ENCODE measurements around the gene TMEM9. TPM values are rescaled to one million over a fixed set of nuclear protein-coding genes. Genes with fewer than 3 reads are reported as not detected.

TMEM9 gene
- total and polyA plus RNA-seq, 8 donors, result 21.7 to 53.8 (median 48.0) TPM

GRCh38 chr1:201140235-201140940 lies 13.9 kb downstream of the TMEM9 start:
- intact Hi-C loops (cut with DNase I; ENCODE audit: low total_unique reads), result no loop called here
- peak in 1 of 2 donors; percentile 26 for DNase-seq
- H3K27ac ChIP-seq, result no peak overlapping the region
- H3K27me3 ChIP-seq, result no peaks in the 10 kb centered on the region
- TF ChIP-seq CTCF (IDR thresholded peaks at IDR 0.05) (no peak), POLR2AphosphoS5 (IDR thresholded peaks at IDR 0.05) (no peak), POLR2A (IDR thresholded peaks at IDR 0.05) (no peak), EP300 (IDR thresholded peaks at IDR 0.05) (no peak)
- peaks cover 52 to 82% (median 80%) of the 10 kb centered on the region in 4 donors for H3K36me3 ChIP-seq
- peaks cover 15 to 29% (median 22%) of the 10 kb centered on the region in 4 donors for H3K4me1 ChIP-seq
- H3K9me3 ChIP-seq, result no peaks in the 10 kb centered on the region
- 73 to 81% (median 79%) methylated on average over 9 to 10 of the region's 10 CpGs for WGBS, 5 donors
- H3K4me3 ChIP-seq, result no peak overlapping the region

GRCh38 chr1:201139756-201140155 lies 14.5 kb downstream of the TMEM9 start:
- H3K36me3 ChIP-seq, result peaks cover 46 to 82% (median 80%) of the 10 kb centered on the region in 4 donors
- intact Hi-C loops (cut with DNase I; ENCODE audit: low total_unique reads), result no loop called here
- H3K4me1 ChIP-seq, result peaks cover 15 to 29% (median 22%) of the 10 kb centered on the region in 4 donors
- H3K9me3 ChIP-seq, result no peaks in the 10 kb centered on the region
- no peak for TF ChIP-seq EP300 (IDR thresholded peaks at IDR 0.05)
- no peak for TF ChIP-seq POLR2A (IDR thresholded peaks at IDR 0.05)
- TF ChIP-seq CTCF (IDR thresholded peaks at IDR 0.05), result no peak
- no peak for TF ChIP-seq POLR2AphosphoS5 (IDR thresholded peaks at IDR 0.05)
- H3K27me3 ChIP-seq, result no peaks in the 10 kb centered on the region
- WGBS, 5 donors, result 87 to 94% (median 92%) methylated on average over 7 to 9 of the region's 9 CpGs
- H3K27ac ChIP-seq, result no peak overlapping the region
- no peak overlapping the region for H3K4me3 ChIP-seq
- no peak for DNase-seq

- 95 to 99% (median 97%) methylated on average over 5 of the region's 5 CpGs for WGBS, 5 donors
- DNase-seq, result no peak
- intact Hi-C loops (cut with DNase I; ENCODE audit: low total_unique reads), result no loop called here
- H3K36me3 ChIP-seq, result peaks cover 42 to 82% (median 80%) of the 10 kb centered on the region in 4 donors
- no peaks in the 10 kb centered on the region for H3K9me3 ChIP-seq
- H3K4me3 ChIP-seq, result no peak overlapping the region
- peaks cover 15 to 29% (median 22%) of the 10 kb centered on the region in 4 donors for H3K4me1 ChIP-seq
- no peaks in the 10 kb centered on the region for H3K27me3 ChIP-seq
- peak overlapping the region in 1 of 5 donors; percentile 74 for H3K27ac ChIP-seq
- TF ChIP-seq POLR2A (IDR thresholded peaks at IDR 0.05) (no peak), POLR2AphosphoS5 (IDR thresholded peaks at IDR 0.05) (no peak), CTCF (IDR thresholded peaks at IDR 0.05) (no peak), EP300 (IDR thresholded peaks at IDR 0.05) (no peak)
Observed at GRCh38 chr1:201139306-201139705, 15.0 kb downstream of the TMEM9 start.

GRCh38 chr1:201138311-201138840 lies 15.9 kb downstream of the TMEM9 start:
- Histone ChIP-seq H3K4me1 (peaks cover 15 to 29% (median 22%) of the 10 kb centered on the region in 4 donors), H3K27me3 (no peaks in the 10 kb centered on the region), H3K9me3 (no peaks in the 10 kb centered on the region), H3K36me3 (peaks cover 34 to 82% (median 76%) of the 10 kb centered on the region in 4 donors), H3K4me3 (no peak overlapping the region), H3K27ac (peak overlapping the region in 4 of 5 donors; percentile 59 to 81 (median 76))
- 51 to 81% (median 67%) methylated on average over 5 to 6 of the region's 6 CpGs for WGBS, 5 donors
- intact Hi-C loops (cut with DNase I; ENCODE audit: low total_unique reads), result no loop called here
- no peak for TF ChIP-seq POLR2A (IDR thresholded peaks at IDR 0.05)
- TF ChIP-seq CTCF (IDR thresholded peaks at IDR 0.05), result no peak
- TF ChIP-seq POLR2AphosphoS5 (IDR thresholded peaks at IDR 0.05), result no peak
- no peak for TF ChIP-seq EP300 (IDR thresholded peaks at IDR 0.05)
- peak in 1 of 2 donors; percentile 38 for DNase-seq

All from stomach (tissue), 9 donors.